Right kidney (tissue), 9 donors: ENCODE measurements around the gene PSMD11.
"Not testable (repeated sequence)": the region's sequence is repeated elsewhere in the genome, so short reads cannot be mapped to it uniquely, and the experiment has no call there.

Experiments
- DNase-seq: peaks from one replicate; pipeline ENCODE4 v3.0.0-alpha.2; 2016
- long read RNA-seq, 8 donors: transcript quantifications; one replicate each; lab custom pipeline, GENCODE V29; 2026

The PSMD11 gene
- long read RNA-seq, donor 1, full-length matches to known transcripts: 39 of 67 reads
- long read RNA-seq, donor 1, partial matches to known transcripts: 28 of 67 reads
- long read RNA-seq, donor 1, other reads (novel, unspliced or antisense): 0 of 67 reads
- long read RNA-seq, donor 2, full-length matches to known transcripts: 13 of 13 reads
- long read RNA-seq, donor 2, partial matches to known transcripts: 0 of 13 reads
- long read RNA-seq, donor 2, other reads (novel, unspliced or antisense): 0 of 13 reads
- long read RNA-seq, donor 3, full-length matches to known transcripts: 20 of 87 reads
- long read RNA-seq, donor 3, partial matches to known transcripts: 67 of 87 reads
- long read RNA-seq, donor 3, other reads (novel, unspliced or antisense): 0 of 87 reads
- long read RNA-seq, donor 4, full-length matches to known transcripts: 31 of 31 reads
- long read RNA-seq, donor 4, partial matches to known transcripts: 0 of 31 reads
- long read RNA-seq, donor 4, other reads (novel, unspliced or antisense): 0 of 31 reads
- long read RNA-seq, donor 5, full-length matches to known transcripts: 37 of 37 reads
- long read RNA-seq, donor 5, partial matches to known transcripts: 0 of 37 reads
- long read RNA-seq, donor 5, other reads (novel, unspliced or antisense): 0 of 37 reads
- long read RNA-seq, donor 6, full-length matches to known transcripts: 32 of 40 reads
- long read RNA-seq, donor 6, partial matches to known transcripts: 8 of 40 reads
- long read RNA-seq, donor 6, other reads (novel, unspliced or antisense): 0 of 40 reads
- long read RNA-seq, donor 7: 0 reads
- long read RNA-seq, donor 8, full-length matches to known transcripts: 27 of 35 reads
- long read RNA-seq, donor 8, partial matches to known transcripts: 8 of 35 reads
- long read RNA-seq, donor 8, other reads (novel, unspliced or antisense): 0 of 35 reads

DNA sequence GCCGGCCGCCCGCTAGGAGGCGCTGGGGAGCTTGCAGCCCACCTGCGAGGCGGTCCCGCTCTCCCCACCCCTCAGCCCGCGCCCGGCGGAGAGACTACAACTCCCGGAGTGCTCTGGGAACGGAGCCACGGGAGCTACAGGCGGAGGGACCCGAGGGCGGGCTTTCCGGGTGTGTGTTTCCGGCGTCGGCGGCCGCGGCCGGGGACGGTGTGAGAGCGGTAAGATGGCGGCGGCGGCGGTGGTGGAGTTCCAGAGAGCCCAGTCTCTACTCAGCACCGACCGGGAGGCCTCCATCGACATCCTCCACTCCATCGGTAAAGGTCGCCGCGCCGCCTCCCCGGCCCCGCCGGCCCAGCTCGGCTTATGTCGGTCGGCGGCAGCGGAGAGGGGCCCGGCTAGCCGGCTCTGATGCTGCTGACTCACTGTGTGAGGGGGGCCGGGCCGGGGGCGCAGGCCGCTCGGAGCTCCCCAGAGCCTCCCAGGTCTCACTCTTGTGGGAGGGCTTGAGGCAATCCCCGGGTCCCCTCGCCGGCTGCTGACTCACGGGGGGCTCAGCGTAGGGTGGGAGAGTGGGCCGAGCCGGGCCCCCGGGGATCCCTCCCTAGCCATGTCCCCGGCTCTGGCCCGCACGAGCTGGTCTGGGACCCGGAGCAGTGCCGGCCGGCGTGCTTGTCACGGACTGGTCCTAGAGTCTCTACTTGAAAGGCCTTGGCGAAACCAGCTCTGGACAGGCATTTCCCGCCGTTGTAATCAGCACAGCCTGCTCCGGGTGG, at the start of gene PSMD11:
TSS of gene PSMD11 (plus strand) at position 210 of the 773 bp plus-strand sequence. CDS start at position 224, 14 bp downstream.
- DNase-seq: peak; percentile 92

DNA sequence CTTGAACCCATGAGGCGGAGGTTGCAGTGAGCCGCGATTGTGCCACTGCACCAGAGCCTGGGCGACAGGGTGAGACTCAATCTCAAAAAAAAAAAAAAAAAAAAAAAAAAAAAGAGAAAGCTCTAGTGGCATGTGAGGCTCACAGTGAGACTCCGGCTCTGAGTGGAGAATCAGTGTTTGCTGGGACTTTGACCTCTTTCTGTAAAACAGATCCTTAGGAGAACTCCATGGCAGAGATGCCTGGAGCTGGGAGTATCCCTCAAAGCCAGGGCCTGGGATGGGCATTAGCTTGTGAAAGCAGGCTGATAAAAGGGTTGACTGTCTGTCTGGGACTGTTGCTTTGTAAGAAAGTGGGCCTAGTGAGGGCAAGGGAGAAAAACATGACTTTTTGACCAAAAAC, 48.0 kb upstream of the PSMD11 start:
- no peak for DNase-seq

DNA sequence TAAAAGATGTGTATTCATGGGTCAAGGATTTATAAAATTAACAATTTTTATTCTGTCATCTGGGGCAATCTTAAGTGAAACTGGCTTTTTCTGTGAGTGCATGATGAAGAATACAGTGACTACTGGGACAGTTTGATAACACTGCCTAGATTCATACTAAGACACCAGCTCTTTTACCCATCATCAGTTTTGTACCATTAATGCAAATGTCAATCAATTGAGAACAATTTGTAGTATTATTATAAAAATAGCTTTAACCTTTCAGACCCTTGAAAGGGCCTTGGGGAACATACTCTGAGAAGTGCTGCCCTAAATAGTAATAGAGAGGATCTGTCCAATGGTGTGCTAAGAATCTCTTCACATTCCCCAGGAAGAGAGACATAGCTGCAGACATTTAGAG, 45.4 kb upstream of the PSMD11 start:
- no peak for DNase-seq

DNA sequence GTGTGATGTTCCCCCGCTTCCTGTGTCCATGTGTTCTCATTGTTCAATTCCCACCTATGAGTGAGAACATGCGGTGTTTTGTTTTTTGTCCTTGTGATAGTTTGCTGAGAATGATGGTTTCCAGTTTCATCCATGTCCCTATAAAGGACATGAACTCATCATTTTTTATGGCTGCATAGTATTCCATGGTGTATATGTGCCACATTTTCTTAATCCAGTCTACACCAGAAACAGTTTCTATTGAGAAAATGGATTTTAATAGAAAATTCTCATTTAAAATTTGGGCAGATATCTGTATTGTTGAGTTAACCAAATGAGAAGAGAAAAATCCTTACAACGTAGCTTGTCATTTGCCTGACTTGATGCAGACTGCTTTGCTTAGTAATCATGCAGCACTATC, 34.2 kb upstream of the PSMD11 start:
- DNase-seq: not testable (repeated sequence)

DNA sequence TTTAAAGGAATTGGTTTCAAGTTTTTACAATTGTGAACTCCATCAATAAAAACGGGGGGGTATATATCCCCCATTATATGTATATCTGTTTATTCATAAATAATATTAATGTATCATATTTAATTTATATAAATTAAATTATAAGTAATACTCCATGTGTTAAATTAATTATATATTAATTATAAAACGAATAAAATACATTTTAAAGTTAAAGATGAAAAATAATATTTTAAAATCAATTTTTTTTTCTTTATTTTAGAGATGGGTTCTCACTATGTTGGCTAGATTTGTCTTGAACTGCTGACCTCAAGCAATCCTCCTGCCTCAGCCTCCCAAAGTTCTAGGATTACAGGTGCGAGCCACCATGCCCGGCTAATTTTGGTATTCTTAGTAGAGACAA, 17.4 kb upstream of the PSMD11 start:
- DNase-seq: no peak

DNA sequence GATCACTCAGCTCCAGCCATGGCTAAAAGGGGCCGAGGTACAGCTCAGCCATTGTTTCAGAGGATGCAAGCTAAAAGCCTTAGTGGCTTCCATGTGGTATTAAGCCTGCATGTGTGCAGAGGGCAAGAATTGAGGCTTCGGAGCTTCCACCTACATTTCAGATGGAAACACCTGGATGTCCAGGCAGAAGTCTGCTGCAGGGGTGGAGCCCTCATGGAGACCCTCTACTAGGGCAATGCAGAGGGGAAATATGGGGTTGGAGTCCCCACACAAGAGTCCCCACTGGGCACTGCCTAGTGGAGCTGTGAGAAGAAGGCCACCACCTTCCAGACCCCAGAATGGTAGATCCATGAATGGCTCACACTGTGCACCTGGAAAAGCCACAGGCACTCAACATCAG, 14.7 kb upstream of the PSMD11 start:
- DNase-seq: no peak

DNA sequence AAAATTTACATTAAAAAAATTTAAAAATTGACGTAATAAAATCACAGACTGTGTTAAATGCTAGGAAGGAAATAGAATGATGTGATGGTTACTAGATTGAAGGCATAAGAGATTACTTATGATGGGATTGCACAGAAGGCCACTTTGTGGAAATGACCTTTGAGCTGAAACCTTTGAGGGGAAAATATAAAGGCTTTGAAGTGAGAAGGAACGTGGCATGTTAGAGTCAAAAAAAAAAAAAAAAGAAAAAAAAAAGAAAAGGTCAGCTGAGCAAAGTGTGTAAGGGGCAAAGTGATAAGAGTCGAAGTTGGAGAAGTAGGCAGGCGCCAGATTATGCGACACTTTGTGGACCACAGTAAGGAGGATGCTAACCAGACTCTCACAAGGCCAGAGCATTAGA, 3.6 kb upstream of the PSMD11 start:
- no peak for DNase-seq

DNA sequence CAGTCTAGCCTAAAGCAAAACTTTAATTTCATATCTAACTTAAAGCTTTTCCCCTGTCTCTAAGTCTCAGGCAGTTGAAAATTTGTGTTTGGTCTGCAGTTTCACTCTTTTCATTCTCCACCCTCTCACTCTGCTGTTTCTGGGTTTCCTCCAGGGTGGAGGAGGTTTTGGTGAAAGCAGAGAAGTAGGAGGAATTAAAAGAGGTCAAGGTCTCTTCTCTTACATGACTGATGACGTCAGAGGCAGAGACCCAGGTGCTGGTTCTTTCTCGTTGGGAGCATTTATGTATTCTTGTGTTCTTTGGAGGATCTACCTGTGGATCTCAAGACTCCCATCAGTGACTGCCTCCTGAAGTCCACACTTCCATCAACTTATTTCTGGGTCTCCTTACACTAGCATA, 2.4 kb upstream of the PSMD11 start:
- DNase-seq: no peak

DNA sequence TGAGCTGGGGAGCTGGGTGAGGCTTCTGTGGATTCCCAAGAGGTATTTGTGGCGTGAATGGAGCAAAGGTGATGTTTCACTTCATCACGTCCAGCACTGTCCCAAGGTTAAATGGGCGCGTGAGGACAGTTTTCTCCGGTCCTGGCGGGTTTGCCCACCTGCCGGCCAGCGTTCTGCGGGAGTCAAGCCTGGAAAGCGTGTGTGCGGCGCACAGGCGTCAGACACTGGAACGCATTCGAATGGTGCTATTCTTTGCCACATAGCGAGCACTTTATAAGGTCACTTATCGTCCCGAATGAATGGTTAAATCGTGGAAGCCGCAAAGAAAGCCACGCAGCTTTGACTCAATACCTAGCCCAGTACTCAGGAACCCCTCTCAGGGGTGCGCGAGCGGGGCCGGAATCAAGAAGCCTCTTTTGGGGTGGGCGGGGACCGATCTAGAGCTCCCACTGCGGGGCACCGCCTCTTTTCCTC, 446 bp upstream of the PSMD11 start:
- no peak for DNase-seq

DNA sequence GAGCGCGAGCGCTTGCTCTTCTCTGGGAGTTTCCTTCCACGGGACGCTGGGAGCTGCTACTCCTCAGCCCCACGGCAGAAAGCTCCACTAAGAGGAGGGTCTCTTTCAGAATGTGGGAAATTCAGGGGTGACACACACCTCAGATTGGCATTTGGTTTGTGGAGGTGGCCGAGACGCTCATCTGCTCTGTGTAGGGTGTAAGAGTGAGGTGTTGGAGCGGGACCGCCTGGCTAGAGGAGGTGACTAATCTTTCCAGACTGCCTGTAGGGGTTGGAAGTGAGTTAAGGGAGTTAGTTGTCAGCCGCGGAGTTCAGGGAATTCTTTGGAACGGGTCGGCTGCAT, 735 bp downstream of the PSMD11 start:
- no peak for DNase-seq

DNA sequence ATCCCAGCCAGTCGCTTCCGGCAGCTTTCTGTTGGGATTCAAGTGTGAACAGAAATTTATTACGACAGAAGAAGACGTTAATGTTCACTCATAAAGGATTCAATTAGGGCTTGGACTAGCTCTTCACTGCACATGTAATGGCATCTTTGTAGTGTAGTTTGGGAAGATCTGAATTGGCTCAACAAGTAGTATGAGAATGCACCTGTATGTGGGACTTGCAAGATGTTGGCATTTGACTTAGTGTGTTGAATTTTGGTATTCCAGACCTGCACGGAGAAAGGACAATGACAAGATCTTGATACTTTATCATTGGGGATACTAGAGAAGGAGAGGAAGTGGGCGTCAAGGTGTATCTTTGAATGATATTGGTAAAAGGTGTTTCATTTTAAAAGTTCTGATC, 1.2 kb downstream of the PSMD11 start:
- DNase-seq: no peak

DNA sequence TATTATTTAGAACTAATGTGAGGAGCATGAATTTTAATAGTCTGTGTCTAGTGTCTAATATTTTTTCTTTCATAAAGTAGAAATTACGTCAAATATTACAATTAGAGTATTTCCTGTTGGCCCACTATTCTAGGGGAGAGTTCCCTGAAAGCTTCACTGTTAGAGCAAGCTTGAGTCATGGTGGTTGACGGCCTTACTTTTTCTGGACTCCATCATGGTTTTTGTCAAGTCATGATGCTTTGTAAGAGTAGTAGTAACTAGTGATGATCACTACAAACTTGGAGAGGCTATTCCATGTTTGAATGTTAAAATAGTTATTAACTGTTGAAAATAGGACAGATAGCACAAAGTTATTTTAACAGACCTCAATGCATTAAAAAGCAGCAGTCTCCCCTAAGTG, 1.7 kb downstream of the PSMD11 start:
- no peak for DNase-seq

DNA sequence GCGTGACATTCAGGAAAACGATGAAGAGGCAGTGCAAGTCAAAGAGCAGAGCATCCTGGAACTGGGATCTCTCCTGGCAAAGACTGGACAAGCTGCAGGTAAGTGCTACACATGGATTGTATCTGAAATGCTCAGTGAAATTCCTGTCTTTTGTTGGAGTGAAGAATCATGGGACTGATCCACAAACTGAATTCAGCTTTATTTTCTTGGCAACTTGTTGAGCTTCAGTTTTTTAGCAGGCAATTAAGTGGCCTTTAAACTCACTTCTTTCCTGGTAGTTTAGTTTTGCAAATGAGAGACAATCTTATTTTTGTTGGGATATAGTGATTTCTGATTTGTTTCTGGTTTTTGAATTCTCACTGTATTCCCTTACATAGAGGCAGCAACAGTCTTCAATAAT, 2.6 kb downstream of the PSMD11 start:
- DNase-seq: no peak

DNA sequence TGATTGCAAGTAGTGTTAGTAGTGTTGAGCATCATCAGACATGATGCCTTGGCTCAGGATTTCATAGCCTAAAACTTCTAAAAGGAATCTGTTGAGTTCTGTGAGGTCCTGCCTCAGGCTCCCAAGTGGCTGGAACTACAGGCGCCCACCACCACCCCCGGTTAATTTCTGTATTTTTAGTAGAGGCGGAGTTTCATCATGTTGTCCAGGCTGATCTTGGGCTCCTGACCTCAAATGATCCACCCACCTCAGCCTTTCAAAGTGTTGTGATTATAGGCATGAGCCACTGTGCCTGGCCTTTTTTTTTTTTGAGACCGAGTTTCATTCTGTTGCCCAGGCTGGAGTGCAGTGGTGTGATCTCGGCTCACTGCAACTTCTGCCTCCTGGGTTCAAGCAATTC, 5.7 kb downstream of the PSMD11 start:
- no peak for DNase-seq

DNA sequence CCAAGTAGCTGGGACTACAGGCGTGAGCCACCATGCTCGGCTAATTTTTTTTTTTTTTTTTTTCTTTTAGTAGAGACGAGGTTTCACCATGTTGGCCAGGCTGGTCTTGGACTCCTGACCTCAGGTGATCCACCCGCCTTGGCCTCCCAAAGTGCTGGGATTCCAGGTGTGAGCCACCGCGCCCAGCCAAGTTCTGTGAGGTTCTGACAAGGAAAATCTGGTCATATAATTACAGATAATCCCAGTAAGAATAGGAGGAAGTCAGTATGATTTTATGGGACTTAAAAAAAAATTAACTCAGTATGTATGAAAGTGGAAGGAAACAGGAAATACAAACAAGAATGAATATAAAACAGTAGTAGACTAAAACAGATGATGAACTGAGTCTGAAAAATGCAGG, 6.1 kb downstream of the PSMD11 start:
- DNase-seq: not testable (repeated sequence)

DNA sequence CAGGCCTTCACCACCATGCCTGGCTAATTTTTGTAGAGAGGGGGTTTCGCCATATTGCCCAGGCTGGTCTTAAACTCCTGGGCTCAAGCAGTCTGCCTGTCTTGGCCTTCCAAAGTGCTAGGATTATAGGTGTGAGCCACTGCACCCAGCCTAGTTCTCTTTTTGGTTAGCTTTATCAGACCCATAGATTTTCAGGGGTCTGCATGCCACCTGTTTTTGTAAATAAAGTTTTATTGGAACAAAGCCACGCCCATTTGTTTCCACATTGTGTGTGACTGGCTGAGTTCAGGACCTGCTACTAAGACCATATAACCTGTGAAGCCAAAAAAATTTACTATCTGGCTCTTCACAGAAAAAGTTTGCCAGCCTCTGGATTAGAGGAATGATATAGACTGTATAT, 7.6 kb downstream of the PSMD11 start:
- DNase-seq: no peak

DNA sequence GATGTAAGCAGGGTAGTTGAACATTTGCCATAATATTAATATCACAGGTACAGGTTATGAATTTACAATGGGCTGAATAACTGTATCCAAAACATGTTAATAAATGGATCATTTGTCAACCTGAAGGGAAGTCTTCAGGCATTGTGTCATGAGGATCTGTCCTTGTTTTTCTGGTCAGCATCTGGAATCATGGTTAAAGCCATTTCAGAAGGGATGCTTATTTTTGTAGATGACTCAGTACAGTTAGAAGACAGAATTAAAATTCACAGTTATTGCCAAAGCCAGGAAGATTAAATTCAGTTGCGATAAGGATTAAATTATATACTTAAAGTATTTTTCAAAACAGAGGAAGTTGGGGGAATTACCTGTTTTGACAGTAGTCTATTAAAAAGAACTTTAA, 8.0 kb downstream of the PSMD11 start:
- DNase-seq: no peak

DNA sequence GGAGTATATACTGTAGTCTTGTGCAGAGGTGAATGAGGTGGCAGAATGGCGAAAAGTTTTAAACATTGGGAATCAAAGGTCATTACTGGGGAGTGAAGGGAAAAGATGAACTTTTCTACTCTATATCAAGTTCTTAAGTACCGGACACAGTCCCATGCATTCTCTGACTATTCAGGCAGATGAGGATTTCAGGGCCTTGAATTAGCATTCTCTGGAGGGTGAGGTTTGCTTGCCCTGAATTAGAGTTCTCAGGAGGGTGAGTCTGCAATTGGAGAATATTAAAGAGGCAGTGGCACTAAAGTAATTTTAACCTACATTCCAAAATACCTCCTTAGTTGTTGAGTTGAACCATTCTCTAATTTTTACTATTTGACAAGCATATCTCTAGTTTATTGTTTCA, 9.1 kb downstream of the PSMD11 start:
- DNase-seq: no peak

DNA sequence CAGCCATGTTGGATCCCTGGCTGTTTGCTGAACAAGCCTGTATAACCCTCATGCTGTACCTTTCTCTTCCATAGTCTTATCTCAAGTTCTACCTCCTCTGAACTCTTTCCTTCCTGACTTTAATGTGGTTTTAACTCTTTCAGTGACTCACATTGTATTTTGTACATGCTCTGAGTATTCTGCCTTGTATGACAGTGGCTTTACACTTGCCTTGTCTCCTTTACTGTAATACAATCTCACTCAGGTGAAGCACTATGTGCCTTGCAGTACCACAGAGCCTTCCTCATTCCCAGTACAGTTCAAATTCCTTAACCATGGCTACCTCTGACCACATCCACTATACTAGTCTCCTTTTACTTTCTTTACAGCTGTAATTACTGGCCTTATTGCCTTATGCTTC, 14.1 kb downstream of the PSMD11 start:
- no peak for DNase-seq

DNA sequence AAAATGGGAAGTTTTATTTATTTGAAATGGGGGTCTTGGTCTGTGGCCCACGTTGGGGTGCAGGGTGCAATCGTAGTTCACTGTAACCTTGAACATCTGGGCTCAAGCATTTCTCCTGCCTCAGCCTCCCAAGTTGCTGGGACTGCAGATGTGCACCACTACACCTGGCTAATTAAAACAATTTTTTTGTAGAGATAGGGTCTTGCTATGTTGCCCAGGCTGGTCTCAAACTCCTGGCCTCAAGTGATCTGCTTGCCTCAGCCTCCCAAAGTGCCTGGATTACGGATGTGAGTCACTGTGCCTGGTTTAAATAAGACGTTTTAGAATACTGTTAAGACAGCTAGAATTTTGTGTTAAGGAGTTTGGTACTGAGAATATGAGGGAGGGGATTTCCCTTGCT, 15.7 kb downstream of the PSMD11 start:
- no peak for DNase-seq

DNA sequence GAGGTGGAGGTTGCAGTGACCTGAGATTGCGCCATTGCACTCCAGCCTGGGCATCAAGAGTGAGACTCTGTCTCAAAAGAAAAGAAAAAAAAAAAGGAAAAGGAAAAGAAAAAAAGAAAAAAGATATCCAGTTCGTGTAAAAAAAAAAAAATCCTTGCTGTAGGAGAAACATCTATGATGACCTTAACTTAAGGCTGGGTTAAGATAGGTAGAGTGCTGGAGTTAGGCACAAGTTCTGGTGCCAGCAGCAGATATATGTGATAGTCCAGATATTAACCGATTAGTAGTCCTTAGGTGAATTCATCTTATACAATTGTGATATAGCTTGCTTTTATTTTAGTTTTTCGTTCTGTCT, 17.2 kb downstream of the PSMD11 start:
- DNase-seq: no peak

DNA sequence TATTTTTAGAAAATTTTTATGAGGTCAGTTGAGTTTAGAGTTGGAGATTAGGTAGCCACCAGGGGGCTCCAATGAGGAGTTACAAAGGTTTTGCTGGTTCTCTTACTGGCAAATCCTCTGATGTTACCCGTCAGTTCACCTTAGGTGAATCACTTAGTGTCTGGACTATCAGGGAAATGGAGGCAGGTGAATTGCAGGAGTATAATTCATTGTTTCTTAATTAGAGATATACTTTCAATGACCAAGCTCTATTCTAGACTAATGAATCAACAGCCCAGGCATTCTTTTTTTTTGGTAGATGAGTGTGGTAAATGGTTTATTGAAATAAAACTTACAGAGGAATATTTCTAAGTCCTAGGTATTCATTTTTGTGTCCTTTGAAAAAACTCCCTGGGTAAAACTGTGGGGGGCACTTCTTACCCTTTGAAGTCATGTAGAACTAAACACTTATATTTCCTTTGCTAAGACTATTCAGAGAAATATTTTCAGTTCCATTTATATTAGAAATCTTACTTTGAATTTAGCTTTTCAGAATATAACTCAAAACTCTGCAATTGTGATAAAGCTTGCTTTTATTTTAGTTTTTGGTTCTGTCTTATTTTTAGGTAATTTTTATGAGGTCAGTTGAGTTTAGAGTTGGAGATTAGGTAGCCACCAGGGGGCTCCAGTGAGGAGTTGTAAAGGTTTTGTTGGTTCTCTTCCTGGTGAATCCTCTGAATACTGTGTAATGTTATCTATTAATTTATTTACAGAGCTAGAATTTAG, 17.7 kb downstream of the PSMD11 start:
- DNase-seq: no peak
